GM18519 (cell line): ENCODE measurements around the gene CLCN1.

ENCODE experiments used
- ATAC-seq: cut with Tn5 transposase; IDR thresholded peaks from one replicate; pipeline ENCODE4 v1.9.1; 2021; ENCODE audit warnings: mild to moderate bottlenecking, moderate library complexity; ENCODE audit not compliant: unreplicated experiment, low FRiP score

The CLCN1 gene

GRCh38 chr7:143329471-143330170 is 13.7 kb downstream of the CLCN1 start:
- no peak for ATAC-seq

GRCh38 chr7:143331179-143331801 is 15.4 kb downstream of the CLCN1 start:
- ATAC-seq, result no peak

- ATAC-seq, result no peak
These were observed 18.3 kb downstream of the CLCN1 start for GRCh38 chr7:143334244-143334643.

- no peak for ATAC-seq
These were observed 21.3 kb downstream of the CLCN1 start for GRCh38 chr7:143337216-143337615.

- no peak for ATAC-seq
These were observed 25.9 kb downstream of the CLCN1 start for GRCh38 chr7:143341842-143342241.

GRCh38 chr7:143343596-143343995 is 27.7 kb downstream of the CLCN1 start:
- no peak for ATAC-seq

- peak; percentile 92 for ATAC-seq
These were observed 29.6 kb downstream of the CLCN1 start for GRCh38 chr7:143345428-143345900.

GRCh38 chr7:143346018-143346417 is 30.1 kb downstream of the CLCN1 start:
- no peak for ATAC-seq

- ATAC-seq, result no peak
These were observed 32.0 kb downstream of the CLCN1 start for GRCh38 chr7:143347950-143348349.

GRCh38 chr7:143351060-143351459 is 35.1 kb downstream of the CLCN1 start:
- no peak for ATAC-seq

- ATAC-seq, result no peak
These were observed 35.7 kb downstream of the CLCN1 start for GRCh38 chr7:143351574-143351973.

- ATAC-seq, result no peak
These were observed 36.7 kb downstream of the CLCN1 start for GRCh38 chr7:143352531-143353002.

GRCh38 chr7:143354376-143354775 is 38.5 kb downstream of the CLCN1 start:
- ATAC-seq, result no peak

GRCh38 chr7:143354965-143355364 is 39.1 kb downstream of the CLCN1 start:
- no peak for ATAC-seq

- no peak for ATAC-seq
These were observed 39.8 kb downstream of the CLCN1 start for GRCh38 chr7:143355450-143356385.

- no peak for ATAC-seq
These were observed 40.6 kb downstream of the CLCN1 start for GRCh38 chr7:143356414-143357050.

- ATAC-seq, result no peak
These were observed 42.7 kb downstream of the CLCN1 start for GRCh38 chr7:143358626-143359025.

- no peak for ATAC-seq
These were observed 44.0 kb downstream of the CLCN1 start for GRCh38 chr7:143359771-143360353.

- ATAC-seq, result no peak
These were observed 45.1 kb downstream of the CLCN1 start for GRCh38 chr7:143360788-143361551.
